ENCODE results near the gene ZFYVE9. TPM values are rescaled to one million over a fixed set of nuclear protein-coding genes. Genes with fewer than 3 reads are reported as not detected.
"Not testable (repeated sequence)": the region's sequence is repeated elsewhere in the genome, so short reads cannot be mapped to it uniquely, and the experiment has no call there.

Gene ZFYVE9
- total and polyA plus RNA-seq, 2 donors: 3.6 to 6.8 TPM

DNA sequence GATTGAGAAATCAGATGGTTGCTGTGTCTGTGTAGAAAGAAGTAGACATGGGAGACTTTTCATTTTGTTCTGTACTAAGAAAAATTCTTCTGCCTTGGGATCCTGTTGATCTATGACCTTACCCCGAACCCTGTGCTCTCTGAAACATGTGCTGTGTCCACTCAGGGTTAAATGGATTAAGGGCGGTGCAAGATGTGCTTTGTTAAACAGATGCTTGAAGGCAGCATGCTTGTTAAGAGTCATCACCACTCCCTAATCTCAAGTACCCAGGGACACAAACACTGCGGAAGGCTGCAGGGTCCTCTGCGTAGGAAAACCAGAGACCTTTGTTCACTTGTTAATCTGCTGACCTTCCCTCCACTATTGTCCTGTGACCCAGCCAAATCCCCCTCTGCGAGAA is 40.4 kb downstream of the ZFYVE9 start:
- DNase-seq (ENCODE audit: low read depth in 6 of 9, low spot score in 9 of 9); H3K9me3 ChIP-seq (ENCODE audit: control insufficient read depth in 2 of 2, insufficient read depth in 1 of 2, low read length in 1 of 2); H3K4me3 ChIP-seq (ENCODE audit: low read length in 2 of 2); H3K27me3 ChIP-seq (ENCODE audit: control insufficient read depth in 2 of 2, insufficient read depth in 1 of 2, low read length in 1 of 2); H3K27ac ChIP-seq (ENCODE audit: low read depth in 1 of 2, low read length in 1 of 2); H3K36me3 ChIP-seq (ENCODE audit: control insufficient read depth in 2 of 2, insufficient read depth in 2 of 2, low read length in 1 of 2); H3K4me1 ChIP-seq (ENCODE audit: control insufficient read depth in 2 of 2, insufficient read depth in 2 of 2, low read length in 2 of 2): not testable (repeated sequence)
- WGBS: 85% methylated on average over 5 of the region's 5 CpGs

DNA sequence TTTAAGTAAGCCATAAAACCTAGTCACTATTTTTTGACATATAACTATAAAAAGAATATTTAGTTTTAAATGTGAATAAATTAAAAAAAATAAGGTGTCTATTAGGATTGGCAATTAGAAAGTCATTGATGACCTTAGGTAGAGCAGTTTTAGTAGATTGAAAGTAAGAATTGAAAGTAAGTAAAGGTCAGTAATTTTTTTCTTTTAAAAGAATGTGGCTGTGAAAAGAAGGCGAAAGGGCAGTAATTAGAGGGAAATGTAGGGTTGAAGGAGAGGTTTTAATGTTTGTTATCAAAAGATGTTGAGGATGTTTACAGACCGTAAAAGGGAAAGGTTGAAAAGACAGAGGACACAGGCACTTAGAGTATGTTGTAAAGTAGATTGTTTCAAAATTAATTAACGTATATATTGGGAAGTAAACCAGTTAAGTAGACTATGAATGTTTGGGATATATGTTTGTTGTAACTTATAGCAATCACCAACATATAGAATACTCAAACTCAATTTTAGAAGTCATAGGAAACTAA is 41.0 kb downstream of the ZFYVE9 start:
- Histone ChIP-seq H3K4me3 (ENCODE audit: low read length in 2 of 2) (no peak overlapping the region), H3K27me3 (ENCODE audit: control insufficient read depth in 2 of 2, insufficient read depth in 1 of 2, low read length in 1 of 2) (no peaks in the 10 kb centered on the region), H3K27ac (ENCODE audit: low read depth in 1 of 2, low read length in 1 of 2) (no peak overlapping the region), H3K36me3 (ENCODE audit: control insufficient read depth in 2 of 2, insufficient read depth in 2 of 2, low read length in 1 of 2) (no peaks in the 10 kb centered on the region), H3K4me1 (ENCODE audit: control insufficient read depth in 2 of 2, insufficient read depth in 2 of 2, low read length in 2 of 2) (no peaks in the 10 kb centered on the region), H3K9me3 (ENCODE audit: control insufficient read depth in 2 of 2, insufficient read depth in 1 of 2, low read length in 1 of 2) (no peaks in the 10 kb centered on the region)
- DNase-seq (ENCODE audit: low read depth in 6 of 9, low spot score in 9 of 9): no peak
- WGBS: 96% methylated on average over 3 of the region's 3 CpGs

DNA sequence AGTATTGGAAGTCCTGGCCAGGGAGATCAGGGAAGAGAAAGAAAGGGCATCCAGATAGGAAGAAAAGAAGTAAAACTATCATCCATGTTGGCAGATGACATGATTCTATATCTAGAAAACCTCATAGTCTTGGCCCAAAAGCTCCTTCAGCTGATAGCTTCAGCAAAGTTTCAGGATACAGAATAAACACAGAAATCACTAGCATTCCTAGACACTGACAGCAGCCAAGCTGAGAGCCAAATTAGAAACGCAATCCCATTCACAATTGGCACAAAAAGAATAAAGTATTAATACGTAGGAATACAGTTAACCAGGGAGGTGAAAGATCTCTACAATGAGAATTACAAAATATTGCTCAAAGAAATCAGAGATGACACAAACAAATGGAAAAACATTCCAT is 44.6 kb downstream of the ZFYVE9 start:
- WGBS: 98% methylated on average over 2 of the region's 2 CpGs
- Histone ChIP-seq H3K27ac (ENCODE audit: low read depth in 1 of 2, low read length in 1 of 2) (no peak overlapping the region), H3K27me3 (ENCODE audit: control insufficient read depth in 2 of 2, insufficient read depth in 1 of 2, low read length in 1 of 2) (no peaks in the 10 kb centered on the region), H3K36me3 (ENCODE audit: control insufficient read depth in 2 of 2, insufficient read depth in 2 of 2, low read length in 1 of 2) (no peaks in the 10 kb centered on the region), H3K4me1 (ENCODE audit: control insufficient read depth in 2 of 2, insufficient read depth in 2 of 2, low read length in 2 of 2) (no peaks in the 10 kb centered on the region), H3K4me3 (ENCODE audit: low read length in 2 of 2) (no peak overlapping the region), H3K9me3 (ENCODE audit: control insufficient read depth in 2 of 2, insufficient read depth in 1 of 2, low read length in 1 of 2) (no peaks in the 10 kb centered on the region)
- no peak for DNase-seq (ENCODE audit: low read depth in 6 of 9, low spot score in 9 of 9)

GRCh38 chr1:52189898-52190480 is 48.1 kb downstream of the ZFYVE9 start:
- 97% methylated on average over 5 of the region's 5 CpGs for WGBS
- no peaks in the 10 kb centered on the region for H3K27me3 ChIP-seq (ENCODE audit: control insufficient read depth in 2 of 2, insufficient read depth in 1 of 2, low read length in 1 of 2)
- no peak overlapping the region for H3K4me3 ChIP-seq (ENCODE audit: low read length in 2 of 2)
- H3K4me1 ChIP-seq (ENCODE audit: control insufficient read depth in 2 of 2, insufficient read depth in 2 of 2, low read length in 2 of 2): no peaks in the 10 kb centered on the region
- H3K9me3 ChIP-seq (ENCODE audit: control insufficient read depth in 2 of 2, insufficient read depth in 1 of 2, low read length in 1 of 2): no peaks in the 10 kb centered on the region
- H3K36me3 ChIP-seq (ENCODE audit: control insufficient read depth in 2 of 2, insufficient read depth in 2 of 2, low read length in 1 of 2): no peaks in the 10 kb centered on the region
- DNase-seq (ENCODE audit: low read depth in 6 of 9, low spot score in 9 of 9): no peak
- no peak overlapping the region for H3K27ac ChIP-seq (ENCODE audit: low read depth in 1 of 2, low read length in 1 of 2)

DNA sequence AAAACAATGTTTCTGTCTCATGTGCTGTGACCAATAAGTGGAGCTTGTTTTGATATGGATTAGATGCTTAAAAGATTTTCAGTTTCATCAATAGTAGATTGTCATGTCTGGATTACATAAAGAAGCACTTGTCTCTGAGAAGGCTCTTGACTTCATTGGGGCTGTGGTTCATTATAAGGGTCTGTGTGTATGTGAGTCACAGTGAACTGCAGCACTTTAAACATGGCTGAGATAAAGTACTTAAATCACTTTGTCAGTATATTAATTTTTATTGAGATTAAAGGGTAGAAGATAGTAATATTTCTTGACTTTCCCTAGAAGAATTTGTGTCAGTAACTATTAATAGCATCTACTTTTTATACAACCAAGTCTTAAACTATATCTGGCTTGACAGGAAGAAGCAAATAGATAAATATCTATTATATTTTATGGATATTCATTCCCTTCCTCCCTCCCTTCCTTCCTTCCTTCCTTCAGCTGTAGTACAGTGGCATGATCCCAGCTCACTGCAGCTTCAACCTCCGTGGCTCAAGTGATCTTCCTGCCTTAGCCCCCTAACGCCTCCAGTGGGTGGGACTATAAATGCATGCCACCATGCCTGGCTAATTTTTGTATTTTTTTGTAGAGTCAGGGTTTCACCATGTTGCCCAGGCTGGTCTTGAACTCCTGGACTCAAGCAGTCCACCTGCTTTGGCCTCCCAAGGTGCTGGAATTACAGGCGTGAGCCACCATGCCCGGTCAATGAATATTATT is 48.8 kb downstream of the ZFYVE9 start:
- no peaks in the 10 kb centered on the region for H3K27me3 ChIP-seq (ENCODE audit: control insufficient read depth in 2 of 2, insufficient read depth in 1 of 2, low read length in 1 of 2)
- H3K36me3 ChIP-seq (ENCODE audit: control insufficient read depth in 2 of 2, insufficient read depth in 2 of 2, low read length in 1 of 2): no peaks in the 10 kb centered on the region
- 90% methylated on average over 4 of the region's 4 CpGs for WGBS

GRCh38 chr1:52191395-52191965 is 49.6 kb downstream of the ZFYVE9 start:
- H3K4me3 ChIP-seq (ENCODE audit: low read length in 2 of 2): no peak overlapping the region
- H3K27me3 ChIP-seq (ENCODE audit: control insufficient read depth in 2 of 2, insufficient read depth in 1 of 2, low read length in 1 of 2): no peaks in the 10 kb centered on the region
- no peak overlapping the region for H3K27ac ChIP-seq (ENCODE audit: low read depth in 1 of 2, low read length in 1 of 2)
- no peaks in the 10 kb centered on the region for H3K36me3 ChIP-seq (ENCODE audit: control insufficient read depth in 2 of 2, insufficient read depth in 2 of 2, low read length in 1 of 2)
- 90% methylated on average over 2 of the region's 2 CpGs for WGBS
- no peaks in the 10 kb centered on the region for H3K4me1 ChIP-seq (ENCODE audit: control insufficient read depth in 2 of 2, insufficient read depth in 2 of 2, low read length in 2 of 2)
- no peaks in the 10 kb centered on the region for H3K9me3 ChIP-seq (ENCODE audit: control insufficient read depth in 2 of 2, insufficient read depth in 1 of 2, low read length in 1 of 2)
- DNase-seq (ENCODE audit: low read depth in 6 of 9, low spot score in 9 of 9): no peak

More for the DNA sequence above, 48.8 kb downstream of the ZFYVE9 start:
- no peak for DNase-seq (ENCODE audit: low read depth in 6 of 9, low spot score in 9 of 9)
- H3K27ac ChIP-seq (ENCODE audit: low read depth in 1 of 2, low read length in 1 of 2): no peak overlapping the region
- no peaks in the 10 kb centered on the region for H3K4me1 ChIP-seq (ENCODE audit: control insufficient read depth in 2 of 2, insufficient read depth in 2 of 2, low read length in 2 of 2)
- no peaks in the 10 kb centered on the region for H3K9me3 ChIP-seq (ENCODE audit: control insufficient read depth in 2 of 2, insufficient read depth in 1 of 2, low read length in 1 of 2)
- H3K4me3 ChIP-seq (ENCODE audit: low read length in 2 of 2): no peak overlapping the region

DNA sequence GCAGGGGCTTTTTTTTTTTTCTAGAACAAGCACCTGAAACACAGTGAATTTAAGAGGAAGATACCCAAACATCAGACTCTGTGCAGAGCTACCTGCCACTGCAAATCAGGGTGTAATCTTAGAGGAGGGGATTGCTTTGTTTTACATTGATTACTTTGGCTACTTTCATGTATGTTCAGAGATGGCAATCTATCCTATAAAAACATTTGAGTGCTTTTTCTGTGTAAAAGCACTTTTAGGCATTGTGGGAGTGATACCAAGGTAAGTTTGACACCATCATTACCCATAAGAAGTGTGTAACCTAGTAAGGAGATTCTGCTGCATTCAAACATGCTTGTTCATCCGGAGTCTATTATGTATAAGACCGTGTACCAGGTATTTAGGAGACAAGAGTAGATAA is 50.1 kb downstream of the ZFYVE9 start:
- no peaks in the 10 kb centered on the region for H3K36me3 ChIP-seq (ENCODE audit: control insufficient read depth in 2 of 2, insufficient read depth in 2 of 2, low read length in 1 of 2)
- no peak overlapping the region for H3K4me3 ChIP-seq (ENCODE audit: low read length in 2 of 2)
- no peaks in the 10 kb centered on the region for H3K4me1 ChIP-seq (ENCODE audit: control insufficient read depth in 2 of 2, insufficient read depth in 2 of 2, low read length in 2 of 2)
- no peaks in the 10 kb centered on the region for H3K27me3 ChIP-seq (ENCODE audit: control insufficient read depth in 2 of 2, insufficient read depth in 1 of 2, low read length in 1 of 2)
- WGBS: 98% methylated on average over 2 of the region's 2 CpGs
- no peak overlapping the region for H3K27ac ChIP-seq (ENCODE audit: low read depth in 1 of 2, low read length in 1 of 2)
- H3K9me3 ChIP-seq (ENCODE audit: control insufficient read depth in 2 of 2, insufficient read depth in 1 of 2, low read length in 1 of 2): no peaks in the 10 kb centered on the region
- DNase-seq (ENCODE audit: low read depth in 6 of 9, low spot score in 9 of 9): no peak

DNA sequence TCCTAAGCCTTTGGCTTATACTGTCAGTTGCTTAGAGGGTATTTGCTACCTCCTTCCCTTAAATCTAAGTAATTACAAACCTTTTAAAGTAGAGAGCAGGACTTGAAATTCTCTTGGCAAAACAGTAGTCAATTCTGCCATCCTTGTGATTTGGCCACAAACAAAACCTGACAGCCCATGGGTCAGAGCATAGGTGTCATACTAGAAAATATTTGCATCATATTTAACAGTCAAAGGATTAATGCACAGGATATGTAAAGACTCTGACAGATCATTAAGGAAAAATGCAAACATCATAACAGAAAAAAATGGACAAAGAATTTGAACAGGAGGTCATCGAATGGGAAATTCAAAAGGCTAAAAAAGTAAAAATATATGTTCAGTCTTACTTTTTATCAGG is 50.5 kb downstream of the ZFYVE9 start:
- no peaks in the 10 kb centered on the region for H3K36me3 ChIP-seq (ENCODE audit: control insufficient read depth in 2 of 2, insufficient read depth in 2 of 2, low read length in 1 of 2)
- no peak for DNase-seq (ENCODE audit: low read depth in 6 of 9, low spot score in 9 of 9)
- no peak overlapping the region for H3K4me3 ChIP-seq (ENCODE audit: low read length in 2 of 2)
- no peaks in the 10 kb centered on the region for H3K27me3 ChIP-seq (ENCODE audit: control insufficient read depth in 2 of 2, insufficient read depth in 1 of 2, low read length in 1 of 2)
- H3K9me3 ChIP-seq (ENCODE audit: control insufficient read depth in 2 of 2, insufficient read depth in 1 of 2, low read length in 1 of 2): no peaks in the 10 kb centered on the region
- H3K4me1 ChIP-seq (ENCODE audit: control insufficient read depth in 2 of 2, insufficient read depth in 2 of 2, low read length in 2 of 2): no peaks in the 10 kb centered on the region
- H3K27ac ChIP-seq (ENCODE audit: low read depth in 1 of 2, low read length in 1 of 2): no peak overlapping the region
- WGBS: 98% methylated on average over 1 of the region's 1 CpG

DNA sequence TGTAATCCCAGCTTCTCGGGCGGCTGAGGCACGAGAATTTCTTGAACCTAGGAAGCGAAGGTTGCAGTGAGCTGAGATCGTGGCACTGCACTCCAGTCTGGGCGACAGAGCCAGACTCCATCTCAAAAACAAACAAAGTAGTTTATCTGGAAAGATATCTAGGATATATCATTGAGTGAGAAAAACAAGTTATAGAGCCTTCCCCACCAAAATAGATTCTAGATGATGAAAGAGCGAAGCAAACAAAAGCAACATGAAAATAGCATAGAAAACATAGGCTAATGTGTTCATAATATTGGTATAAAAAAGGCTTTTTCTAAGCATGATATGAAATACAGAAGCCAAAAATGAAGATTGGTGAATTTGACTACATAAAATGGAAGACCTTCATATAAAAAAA is 52.1 kb downstream of the ZFYVE9 start:
- no peak for DNase-seq (ENCODE audit: low read depth in 6 of 9, low spot score in 9 of 9)
- Histone ChIP-seq H3K4me3 (ENCODE audit: low read length in 2 of 2) (no peak overlapping the region), H3K36me3 (ENCODE audit: control insufficient read depth in 2 of 2, insufficient read depth in 2 of 2, low read length in 1 of 2) (no peaks in the 10 kb centered on the region), H3K4me1 (ENCODE audit: control insufficient read depth in 2 of 2, insufficient read depth in 2 of 2, low read length in 2 of 2) (no peaks in the 10 kb centered on the region), H3K27ac (ENCODE audit: low read depth in 1 of 2, low read length in 1 of 2) (no peak overlapping the region), H3K9me3 (ENCODE audit: control insufficient read depth in 2 of 2, insufficient read depth in 1 of 2, low read length in 1 of 2) (no peaks in the 10 kb centered on the region), H3K27me3 (ENCODE audit: control insufficient read depth in 2 of 2, insufficient read depth in 1 of 2, low read length in 1 of 2) (no peaks in the 10 kb centered on the region)
- 93% methylated on average over 7 of the region's 7 CpGs for WGBS
